Endothelial cell of umbilical vein (primary cell): ENCODE results near the gene NOTCH1. TPM values are rescaled to one million over a fixed set of nuclear protein-coding genes. Genes with fewer than 3 reads are reported as not detected.

Experiments
- BruUV-seq: library from RNA; stranded (reverse); fragments of 400-500 nt; replicated peaks from 2 replicates; lab custom pipeline; 2021; lab: Mats Ljungman, UMichigan
- CTCF ChIA-PET: fragments of 300-600, 350-600 bp; sonication (Branson Sonifier 250); formaldehyde crosslinking; loops from one replicate; lab custom pipeline; 2021; ENCODE audit warnings: antibody characterized with exemption, inconsistent platforms; lab: Charles Lee
- POLR2A ChIA-PET: fragments of 300-600, 350-600 bp; sonication (Branson Sonifier 250); formaldehyde crosslinking; loops from one replicate; lab custom pipeline; 2021; ENCODE audit warnings: antibody characterized with exemption, inconsistent platforms; lab: Charles Lee
- DNase-seq: peaks from one replicate; pipeline ENCODE4 v3.0.0-alpha.2; 2011; ENCODE audit warnings: low read depth, low spot score
- FAIRE-seq: peaks from 2 replicates; lab custom pipeline; 2011; peaks lifted over from hg19 to GRCh38; lab: Jason Lieb, UNC
- H2AFZ ChIP-seq: 2 replicates; pipeline ENCODE4 v1.6.0; 2012; ENCODE audit warnings: low read depth, low read length, control low read depth, inconsistent platforms
- H3K27ac ChIP-seq: 2 replicates; pipeline ENCODE4 v1.5.1; 2011; ENCODE audit warnings: low read depth, mild to moderate bottlenecking, control low read depth, low read length, moderate library complexity; ENCODE audit not compliant: insufficient read depth
- H3K27me3 ChIP-seq, 2 experiments: 2 replicates each; pipeline versions ENCODE4 v1.6.0 to v1.6.1; 2011; ENCODE audit warnings: low read length in 2 of 2, mixed read lengths in 1 of 2; ENCODE audit not compliant: control insufficient read depth in 2 of 2, insufficient read depth in 2 of 2
- H3K36me3 ChIP-seq, 2 experiments: 2 replicates in 1 of 2; 3 replicates in 1 of 2; pipeline ENCODE4 v1.5.1; 2011; ENCODE audit warnings: low read length in 2 of 2, mild to moderate bottlenecking in 1 of 2, moderate library complexity in 1 of 2; ENCODE audit not compliant: control insufficient read depth in 2 of 2, insufficient read depth in 2 of 2; ENCODE audit errors: extremely low read depth in 1 of 2
- H3K4me1 ChIP-seq: 3 replicates; pipeline ENCODE4 v1.5.1; 2011; ENCODE audit warnings: mild to moderate bottlenecking, low read length; ENCODE audit not compliant: control insufficient read depth, insufficient read depth; ENCODE audit errors: extremely low read depth
- H3K4me2 ChIP-seq: 2 replicates; pipeline ENCODE4 v1.6.1; 2011; ENCODE audit warnings: low read length, control low read depth, mixed read lengths; ENCODE audit not compliant: insufficient read depth
- H3K4me3 ChIP-seq, 3 experiments: fragments of 200-600 bp in 1 of 3; sonication (generic), shearing (Covaris generic) in 1 of 3; replicated peaks in 1 of 3; 2 replicates each; pipeline ENCODE4 v1.5.1; 2011 to 2016; ENCODE audit warnings: control low read depth in 3 of 3, low read length in 3 of 3, mild to moderate bottlenecking in 2 of 3, inconsistent platforms in 1 of 3, low read depth in 1 of 3, moderate library complexity in 1 of 3; ENCODE audit not compliant: insufficient read depth in 1 of 3
- H3K79me2 ChIP-seq: 2 replicates; pipeline ENCODE4 v1.6.0; 2012; ENCODE audit warnings: low read length, inconsistent platforms; ENCODE audit not compliant: control insufficient read depth, insufficient read depth
- H3K9ac ChIP-seq: replicated peaks from 2 replicates; pipeline ENCODE3; 2011; ENCODE audit warnings: low read length, control low read depth; ENCODE audit not compliant: insufficient read depth; ENCODE audit errors: extremely low read depth
- H3K9me1 ChIP-seq: replicated peaks from 3 replicates; pipeline ENCODE4 v1.6.0; 2011; ENCODE audit warnings: mild to moderate bottlenecking, low read length; ENCODE audit not compliant: control insufficient read depth, insufficient read depth; ENCODE audit errors: extremely low read depth
- H3K9me3 ChIP-seq: replicated peaks from 2 replicates; pipeline ENCODE4 v1.5.1; 2012; ENCODE audit warnings: low read length, inconsistent platforms; ENCODE audit not compliant: control insufficient read depth, insufficient read depth
- H4K20me1 ChIP-seq: replicated peaks from 2 replicates; pipeline ENCODE3; 2011; ENCODE audit warnings: mild to moderate bottlenecking, low read length; ENCODE audit not compliant: control insufficient read depth, insufficient read depth; ENCODE audit errors: extremely low read depth
- EZH2 ChIP-seq: IDR thresholded peaks from 2 replicates; pipeline ENCODE4 v1.6.1; 2012; ENCODE audit warnings: borderline replicate concordance, low read depth, mild to moderate bottlenecking, moderate library complexity, low read length, inconsistent platforms; ENCODE audit not compliant: severe bottlenecking
- FOS ChIP-seq: IDR thresholded peaks from 2 replicates; pipeline ENCODE4 v1.6.1; 2011; ENCODE audit warnings: mild to moderate bottlenecking, low read length, moderate library complexity, borderline replicate concordance; ENCODE audit not compliant: insufficient read depth
- GATA2 ChIP-seq: IDR thresholded peaks from 2 replicates; pipeline ENCODE4 v1.7.0; 2011; ENCODE audit warnings: low read depth, mild to moderate bottlenecking, moderate library complexity, mixed read lengths, low read length; ENCODE audit not compliant: insufficient read length, insufficient read depth
- JUN ChIP-seq: IDR thresholded peaks from 2 replicates; pipeline ENCODE4 v1.6.1; 2011; ENCODE audit warnings: borderline replicate concordance, low read depth; ENCODE audit not compliant: insufficient read length, insufficient read depth
- MAX ChIP-seq: IDR thresholded peaks from 2 replicates; pipeline ENCODE4 v1.6.1; 2011; ENCODE audit not compliant: insufficient read depth, insufficient read length
- MYC ChIP-seq: IDR thresholded peaks from one replicate; pipeline ENCODE4 v1.6.1; 2011; ENCODE audit warnings: mild to moderate bottlenecking, low read depth, low read length
- POLR2A ChIP-seq: IDR thresholded peaks from 2 replicates; pipeline ENCODE4 v1.6.1; 2012; ENCODE audit warnings: low read depth, mild to moderate bottlenecking, control low read depth, low read length
- POLR2AphosphoS5 ChIP-seq: IDR thresholded peaks from 2 replicates; pipeline ENCODE4 v1.6.1; 2012; ENCODE audit warnings: low read depth, mild to moderate bottlenecking, control low read depth, low read length, moderate library complexity; ENCODE audit not compliant: insufficient read depth
- dilution Hi-C: fragments of 300-500 bp; cut with MboI; formaldehyde crosslinking; loops from one replicate; pipeline ENCODE4 v1.15.0; 2019; ENCODE audit warnings: low sequenced_read_pairs; ENCODE audit not compliant: extremely low pct_ligation_motif_present
- intact Hi-C: fragments of 100-400 bp; cut with micrococcal nuclease; formaldehyde crosslinking; loops from one replicate; pipeline ENCODE4 v1.10.0; 2022
- polyA plus RNA-seq, 4 experiments: library from polyadenylated mRNA; depleted of rRNA in 3 of 4; stranded (reverse) in 3 of 4; unstranded in 1 of 4; fragments of >200 nt; gene quantifications; 2 replicates each; pipeline versions ENCODE4 v1.2.1 to v1.2.3, GENCODE V29; 2011 to 2012; ENCODE audit warnings: missing spikeins in 1 of 4
- total RNA-seq: library from RNA; stranded (reverse); gene quantifications from 2 replicates; pipeline ENCODE4 v1.2.3, GENCODE V29; 2021
- TF ChIP-seq, protein P1 (sequence below), 2 donors: IDR thresholded peaks; 1 replicate in 1 of 2; 2 replicates in 1 of 2; pipeline ENCODE4 v1.5.1; 2011; ENCODE audit warnings: low read length in 2 of 2, mild to moderate bottlenecking in 2 of 2, moderate library complexity in 2 of 2, control low read depth in 1 of 2, inconsistent platforms in 1 of 2, low read depth in 1 of 2; ENCODE audit not compliant: insufficient read depth in 1 of 2; ENCODE audit errors: extremely low read depth in 1 of 2

The NOTCH1 gene
- total and polyA plus RNA-seq, 2 donors (not counting 3 experiments of a cell fraction or from before 2014, with no cell fraction given): 31.7 to 153 TPM

DNA sequence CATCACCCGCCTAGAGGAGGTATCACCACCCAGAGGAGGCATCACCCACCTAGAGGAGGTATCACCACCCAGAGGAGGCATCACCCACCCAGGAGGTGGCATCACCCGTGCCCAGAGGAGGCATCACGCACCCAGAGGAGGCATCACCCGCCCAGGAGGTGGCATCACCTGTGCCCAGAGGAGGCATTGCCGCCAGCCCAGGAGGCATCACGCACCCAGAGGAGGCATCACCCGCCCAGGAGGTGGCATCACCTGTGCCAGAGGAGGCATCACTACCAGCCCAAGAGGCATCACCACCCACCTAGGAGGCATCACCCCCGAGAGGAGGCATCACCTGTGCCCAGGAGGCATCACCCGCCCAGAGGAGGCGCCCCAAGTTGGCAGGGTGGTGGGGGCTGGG is 2.6 kb downstream of the NOTCH1 start:
- TF ChIP-seq MAX (no peak), JUN (no peak), POLR2AphosphoS5 (no peak), FOS (no peak), POLR2A (no peak), MYC (no peak), EZH2 (no peak), GATA2 (no peak)
- TF ChIP-seq, protein P1, sequence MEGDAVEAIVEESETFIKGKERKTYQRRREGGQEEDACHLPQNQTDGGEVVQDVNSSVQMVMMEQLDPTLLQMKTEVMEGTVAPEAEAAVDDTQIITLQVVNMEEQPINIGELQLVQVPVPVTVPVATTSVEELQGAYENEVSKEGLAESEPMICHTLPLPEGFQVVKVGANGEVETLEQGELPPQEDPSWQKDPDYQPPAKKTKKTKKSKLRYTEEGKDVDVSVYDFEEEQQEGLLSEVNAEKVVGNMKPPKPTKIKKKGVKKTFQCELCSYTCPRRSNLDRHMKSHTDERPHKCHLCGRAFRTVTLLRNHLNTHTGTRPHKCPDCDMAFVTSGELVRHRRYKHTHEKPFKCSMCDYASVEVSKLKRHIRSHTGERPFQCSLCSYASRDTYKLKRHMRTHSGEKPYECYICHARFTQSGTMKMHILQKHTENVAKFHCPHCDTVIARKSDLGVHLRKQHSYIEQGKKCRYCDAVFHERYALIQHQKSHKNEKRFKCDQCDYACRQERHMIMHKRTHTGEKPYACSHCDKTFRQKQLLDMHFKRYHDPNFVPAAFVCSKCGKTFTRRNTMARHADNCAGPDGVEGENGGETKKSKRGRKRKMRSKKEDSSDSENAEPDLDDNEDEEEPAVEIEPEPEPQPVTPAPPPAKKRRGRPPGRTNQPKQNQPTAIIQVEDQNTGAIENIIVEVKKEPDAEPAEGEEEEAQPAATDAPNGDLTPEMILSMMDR (IDR thresholded peaks at IDR 0.05; ENCODE audit: extremely low read depth in 1 of 2, insufficient read depth in 1 of 2, low read depth in 1 of 2, low read length in 2 of 2): no peak
- Histone ChIP-seq H3K36me3 (peaks cover 9 to 19% of the 10 kb centered on the region in 2 experiments), H3K9me1 (no peaks in the 10 kb centered on the region), H3K9me3 (no peaks in the 10 kb centered on the region), H3K27me3 (no peaks in the 10 kb centered on the region), H3K79me2 (peaks cover 64% of the 10 kb centered on the region), H3K4me3 (peak overlapping the region in 2 of 3 experiments; percentile 81 to 91), H3K9ac (peak overlapping the region; percentile 25), H4K20me1 (no peaks in the 10 kb centered on the region), H3K4me2 (peak overlapping the region; percentile 84), H3K4me1 (peaks cover 70% of the 10 kb centered on the region), H3K27ac (peak overlapping the region; percentile 67), H2AFZ (no peak overlapping the region)
- FAIRE-seq (no peak), DNase-seq (no peak)
- POLR2A ChIA-PET: interaction anchor here (0.5 to 1.7 kb wide), 2 partner anchors 13 to 63 kb away, joined by 3 to 9 read pairs; no protein-coding TSS in a partner anchor
- dilution Hi-C loops (no loop called here), intact Hi-C loops (loop anchor here (5.0 kb wide), 1 partner anchor 169 kb away; the partner anchor contains the start of gene DIPK1B)
- BruUV-seq: no TSS peak
- CTCF ChIA-PET: interaction anchor here (0.5 to 6.4 kb wide), 4 partner anchors 13 to 90 kb away, joined by 4 to 59 read pairs (median 28); no protein-coding TSS in a partner anchor
